Mesenchymal stem cell (in vitro differentiated cells and primary cell): ENCODE data around the gene C16orf95.

Source experiments
- DNase-seq: peaks from one replicate; pipeline ENCODE4 v3.0.0-alpha.2; 2013
- H2AFZ ChIP-seq: one replicate; pipeline ENCODE4 v1.6.1; 2013; ENCODE audit warnings: low read depth, mild to moderate bottlenecking, control low read depth, inconsistent platforms, low read length, moderate library complexity
- H2AK5ac ChIP-seq: 2 replicates; pipeline ENCODE4 v1.6.1; 2013; ENCODE audit warnings: low read length, moderate library complexity, mild to moderate bottlenecking, inconsistent platforms; ENCODE audit not compliant: severe bottlenecking
- H2BK120ac ChIP-seq: one replicate; pipeline ENCODE4 v1.6.1; 2013; ENCODE audit warnings: low read depth, mild to moderate bottlenecking, inconsistent platforms, low read length, moderate library complexity
- H2BK12ac ChIP-seq, 2 experiments: one replicate each; pipeline ENCODE4 v1.6.1; 2013; ENCODE audit warnings: inconsistent platforms in 2 of 2, low read length in 2 of 2, mild to moderate bottlenecking in 2 of 2, moderate library complexity in 2 of 2, control low read depth in 1 of 2
- H2BK15ac ChIP-seq: one replicate; pipeline ENCODE4 v1.6.1; 2013; ENCODE audit warnings: mild to moderate bottlenecking, low read depth, inconsistent platforms; ENCODE audit not compliant: poor library complexity, severe bottlenecking
- H2BK5ac ChIP-seq: 2 replicates; pipeline ENCODE4 v1.6.1; 2013; ENCODE audit warnings: low read depth, mild to moderate bottlenecking, low read length, control low read depth, inconsistent platforms; ENCODE audit not compliant: poor library complexity, severe bottlenecking
- H3K14ac ChIP-seq, 2 experiments: one replicate each; pipeline ENCODE4 v1.6.1; 2013; ENCODE audit warnings: inconsistent platforms in 2 of 2, low read length in 2 of 2, control low read depth in 1 of 2, mild to moderate bottlenecking in 1 of 2, moderate library complexity in 1 of 2
- H3K18ac ChIP-seq, 2 experiments: one replicate each; pipeline ENCODE4 v1.6.1; 2013; ENCODE audit warnings: inconsistent platforms in 2 of 2, low read length in 2 of 2, control low read depth in 1 of 2, low read depth in 1 of 2, mild to moderate bottlenecking in 1 of 2
- H3K23ac ChIP-seq, 2 experiments: one replicate each; pipeline ENCODE4 v1.6.1; 2013; ENCODE audit warnings: inconsistent platforms in 2 of 2, low read length in 2 of 2, mild to moderate bottlenecking in 2 of 2, moderate library complexity in 2 of 2, control low read depth in 1 of 2
- H3K27ac ChIP-seq: 2 replicates; pipeline ENCODE4 v1.5.1; 2013; ENCODE audit warnings: mild to moderate bottlenecking, moderate library complexity, low read length, control low read depth, inconsistent platforms; ENCODE audit not compliant: poor library complexity, severe bottlenecking
- H3K27me3 ChIP-seq, 2 experiments: 2 replicates each; pipeline versions ENCODE4 v1.6.1 to v1.7.0; 2013; ENCODE audit warnings: low read length in 2 of 2, mild to moderate bottlenecking in 2 of 2, moderate library complexity in 2 of 2, control low read depth in 1 of 2, inconsistent platforms in 1 of 2; ENCODE audit not compliant: control insufficient read depth in 1 of 2, insufficient read depth in 1 of 2
- H3K36me3 ChIP-seq, 2 experiments: 2 replicates each; pipeline versions ENCODE4 v1.6.1 to v1.7.0; 2013; ENCODE audit warnings: low read length in 2 of 2, control low read depth in 1 of 2, inconsistent platforms in 1 of 2, low read depth in 1 of 2, mild to moderate bottlenecking in 1 of 2; ENCODE audit not compliant: insufficient read depth in 2 of 2, control insufficient read depth in 1 of 2
- H3K4ac ChIP-seq, 2 experiments: one replicate each; pipeline ENCODE4 v1.6.1; 2013; ENCODE audit warnings: inconsistent platforms in 2 of 2, low read length in 2 of 2, mild to moderate bottlenecking in 2 of 2, moderate library complexity in 2 of 2, control low read depth in 1 of 2, low read depth in 1 of 2
- H3K4me1 ChIP-seq: 2 replicates; pipeline ENCODE4 v1.6.1; 2013; ENCODE audit warnings: low read depth, low read length, control low read depth; ENCODE audit not compliant: control insufficient read depth, insufficient read depth
- H3K4me2 ChIP-seq: 2 replicates; pipeline ENCODE4 v1.6.1; 2013; ENCODE audit warnings: low read length, mild to moderate bottlenecking, inconsistent platforms; ENCODE audit not compliant: poor library complexity, severe bottlenecking
- H3K4me3 ChIP-seq, 2 experiments: 2 replicates each; pipeline versions ENCODE4 v1.5.1 to v1.7.0; 2013; ENCODE audit warnings: low read length in 2 of 2, mild to moderate bottlenecking in 2 of 2, control low read depth in 1 of 2, low read depth in 1 of 2; ENCODE audit not compliant: insufficient read depth in 1 of 2
- H3K79me1 ChIP-seq: replicated peaks from 2 replicates; pipeline ENCODE4 v1.6.1; 2013; ENCODE audit warnings: mild to moderate bottlenecking, control low read depth, low read length, inconsistent platforms; ENCODE audit not compliant: poor library complexity, severe bottlenecking
- H3K9ac ChIP-seq: 2 replicates; pipeline ENCODE4 v1.7.0; 2013; ENCODE audit warnings: mild to moderate bottlenecking, low read length, moderate library complexity
- H3K9me3 ChIP-seq: 2 replicates; pipeline ENCODE4 v1.7.0; 2013; ENCODE audit warnings: mild to moderate bottlenecking, low read length; ENCODE audit not compliant: control insufficient read depth
- H4K8ac ChIP-seq: one replicate; pipeline ENCODE4 v1.6.1; 2013; ENCODE audit warnings: inconsistent platforms, mild to moderate bottlenecking, low read length, moderate library complexity
- H4K91ac ChIP-seq: one replicate; pipeline ENCODE4 v1.6.1; 2013; ENCODE audit warnings: mild to moderate bottlenecking, low read length, inconsistent platforms
- WGBS: methylation state at CpG from one replicate; pipeline ENCODE4 v1.1.7; 2013; ENCODE audit warnings: mixed read lengths; 5-methylcytosine and 5-hydroxymethylcytosine counted together

The C16orf95 gene

DNA sequence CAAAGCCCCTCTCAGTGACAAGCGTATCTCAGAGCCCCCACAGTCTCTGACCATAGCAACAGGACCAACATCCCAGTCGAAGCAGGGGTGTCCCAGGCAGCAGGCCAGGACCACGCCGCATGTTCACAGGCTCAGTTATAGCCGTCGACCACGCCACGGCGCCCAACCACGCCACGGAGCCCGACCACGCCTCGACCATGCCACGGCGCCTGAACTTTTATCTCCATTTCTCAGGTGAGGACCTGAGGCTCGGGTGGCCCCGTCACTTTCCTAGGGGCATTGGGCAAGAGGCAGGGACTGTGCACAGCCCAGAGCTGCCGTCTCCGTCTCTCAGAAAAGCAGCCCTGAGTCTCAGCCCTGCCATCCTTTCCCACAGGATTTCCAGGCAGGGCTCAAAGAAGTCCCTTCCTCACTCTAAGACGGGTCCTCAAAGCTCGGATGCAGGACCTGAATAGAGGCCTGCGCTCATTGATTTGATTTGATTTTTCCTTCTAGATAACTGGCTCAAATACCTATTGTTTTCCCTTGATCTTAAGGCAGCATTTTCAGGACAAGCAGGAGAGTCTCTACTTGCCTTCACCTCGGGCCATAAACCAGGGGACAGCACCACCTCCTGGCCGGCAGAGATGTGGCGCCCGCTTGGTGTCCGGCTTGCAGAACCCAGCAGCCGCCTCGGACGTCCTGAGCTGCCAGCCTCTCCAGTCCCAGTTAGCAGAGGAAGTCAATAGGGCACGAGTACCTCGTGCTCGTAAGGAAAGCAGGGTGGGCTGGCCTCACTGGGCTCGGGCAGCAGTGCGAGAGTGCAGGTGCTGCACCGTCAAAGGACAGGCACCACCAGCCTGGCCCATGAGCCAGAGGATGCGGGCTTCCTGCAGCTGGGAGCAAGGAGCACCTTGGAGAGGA lies 38.8 kb downstream of the C16orf95 start:
- peaks cover 0 to 5% of the 10 kb centered on the region in 2 experiments for H3K36me3 ChIP-seq
- H3K9ac ChIP-seq: no peak overlapping the region
- H3K23ac ChIP-seq: peak overlapping the region in 1 of 2 experiments; percentile 54
- DNase-seq: peak; percentile 70
- no peak overlapping the region for H2BK5ac ChIP-seq
- H3K18ac ChIP-seq: peak overlapping the region in 1 of 2 experiments; percentile 77
- no peak overlapping the region for H3K27ac ChIP-seq
- no peaks in the 10 kb centered on the region for H3K9me3 ChIP-seq
- H2AK5ac ChIP-seq: peak overlapping the region; percentile 57
- no peak overlapping the region for H3K4ac ChIP-seq
- peaks cover 4 to 16% of the 10 kb centered on the region in 2 experiments for H3K27me3 ChIP-seq
- H3K4me3 ChIP-seq: no peak overlapping the region
- 56% methylated on average over 38 of the region's 38 CpGs for WGBS
- peak overlapping the region in 1 of 2 experiments; percentile 61 for H2BK12ac ChIP-seq
- H2BK120ac ChIP-seq: no peak overlapping the region
- H3K4me2 ChIP-seq: peak overlapping the region; percentile 52
- no peak overlapping the region for H2AFZ ChIP-seq
- H4K91ac ChIP-seq: peak overlapping the region; percentile 40
- peak overlapping the region in 1 of 2 experiments; percentile 94 for H3K14ac ChIP-seq
- peaks cover 9% of the 10 kb centered on the region for H3K4me1 ChIP-seq
- no peak overlapping the region for H4K8ac ChIP-seq
- H3K79me1 ChIP-seq: no peaks in the 10 kb centered on the region
- H2BK15ac ChIP-seq: no peak overlapping the region

DNA sequence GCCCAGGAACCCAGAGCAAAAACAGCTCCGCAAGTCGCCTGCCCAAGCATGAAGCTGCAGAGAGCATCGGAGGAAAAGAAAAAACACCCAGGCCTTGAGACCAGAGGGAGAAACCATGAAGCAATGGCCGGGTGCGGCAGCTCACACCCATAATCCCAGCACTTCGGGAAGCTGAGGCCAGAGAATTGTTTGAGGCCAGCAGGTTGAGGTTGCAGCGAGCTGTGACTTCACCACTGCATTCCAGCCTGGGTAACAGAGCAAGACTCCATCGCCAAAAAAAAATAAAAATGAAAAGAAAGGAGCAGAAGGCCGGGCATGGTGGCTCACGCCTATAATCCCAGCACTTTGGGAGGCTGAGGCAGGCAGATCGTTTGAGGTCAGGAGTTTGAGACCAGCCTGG lies 40.3 kb downstream of the C16orf95 start:
- WGBS: 93% methylated on average over 11 of the region's 11 CpGs
- Histone ChIP-seq H3K4me3 (no peak overlapping the region), H2BK120ac (no peak overlapping the region), H4K8ac (no peak overlapping the region), H2BK15ac (no peak overlapping the region), H3K4ac (no peak overlapping the region), H2AK5ac (no peak overlapping the region), H3K27ac (no peak overlapping the region), H3K9ac (no peak overlapping the region), H3K9me3 (no peaks in the 10 kb centered on the region), H4K91ac (no peak overlapping the region), H3K14ac (no peak overlapping the region), H3K27me3 (peaks cover 4 to 16% of the 10 kb centered on the region in 2 experiments), H2BK5ac (no peak overlapping the region), H3K36me3 (peaks cover 0 to 5% of the 10 kb centered on the region in 2 experiments), H2AFZ (no peak overlapping the region), H3K4me1 (peaks cover 9% of the 10 kb centered on the region), H3K4me2 (no peak overlapping the region), H3K18ac (no peak overlapping the region), H3K79me1 (no peaks in the 10 kb centered on the region), H2BK12ac (no peak overlapping the region), H3K23ac (no peak overlapping the region)
- no peak for DNase-seq

DNA sequence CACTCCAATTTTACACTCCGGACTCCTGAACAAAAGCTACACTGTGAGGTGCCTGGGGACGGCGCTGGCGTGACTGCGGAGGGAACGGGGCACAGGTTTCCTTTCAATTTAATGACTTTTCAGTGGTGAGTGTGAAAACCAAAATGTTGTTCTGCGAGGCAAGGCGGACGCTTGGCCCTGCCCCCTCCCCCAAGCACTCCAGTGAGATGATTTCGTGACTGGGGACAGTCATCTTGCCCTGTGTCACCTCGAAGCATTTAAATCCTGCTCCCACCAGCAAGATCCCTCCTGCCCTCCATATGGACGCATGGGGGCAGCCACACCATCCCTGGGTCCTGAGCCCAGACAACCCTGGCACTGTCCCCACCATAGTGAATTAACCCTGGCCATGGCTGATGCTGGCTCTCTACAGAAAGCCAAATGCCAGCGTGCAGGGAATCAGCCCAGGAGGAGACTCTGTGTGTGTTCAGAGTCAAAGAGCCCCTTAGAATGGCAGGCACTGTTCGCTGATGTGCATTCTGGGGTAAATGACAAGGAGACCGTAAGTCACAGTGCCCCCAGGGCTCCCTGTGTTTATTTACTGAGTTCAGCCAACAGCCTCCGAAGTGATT lies 41.0 kb downstream of the C16orf95 start:
- Histone ChIP-seq H3K27ac (no peak overlapping the region), H3K9me3 (no peaks in the 10 kb centered on the region), H3K36me3 (peaks cover 0 to 5% of the 10 kb centered on the region in 2 experiments), H3K4me3 (no peak overlapping the region), H2BK5ac (no peak overlapping the region), H3K18ac (peak overlapping the region in 1 of 2 experiments; percentile 11), H3K79me1 (no peaks in the 10 kb centered on the region), H4K91ac (no peak overlapping the region), H3K4me2 (no peak overlapping the region), H2BK12ac (no peak overlapping the region), H3K4me1 (peaks cover 9% of the 10 kb centered on the region), H2AFZ (no peak overlapping the region), H2BK15ac (no peak overlapping the region), H2AK5ac (peak overlapping the region; percentile 46), H3K27me3 (peaks cover 4 to 16% of the 10 kb centered on the region in 2 experiments), H3K9ac (no peak overlapping the region), H3K14ac (peak overlapping the region in 1 of 2 experiments; percentile 11), H3K23ac (no peak overlapping the region), H4K8ac (peak overlapping the region; percentile 5), H3K4ac (no peak overlapping the region), H2BK120ac (no peak overlapping the region)
- 80% methylated on average over 16 of the region's 16 CpGs for WGBS
- no peak for DNase-seq

DNA sequence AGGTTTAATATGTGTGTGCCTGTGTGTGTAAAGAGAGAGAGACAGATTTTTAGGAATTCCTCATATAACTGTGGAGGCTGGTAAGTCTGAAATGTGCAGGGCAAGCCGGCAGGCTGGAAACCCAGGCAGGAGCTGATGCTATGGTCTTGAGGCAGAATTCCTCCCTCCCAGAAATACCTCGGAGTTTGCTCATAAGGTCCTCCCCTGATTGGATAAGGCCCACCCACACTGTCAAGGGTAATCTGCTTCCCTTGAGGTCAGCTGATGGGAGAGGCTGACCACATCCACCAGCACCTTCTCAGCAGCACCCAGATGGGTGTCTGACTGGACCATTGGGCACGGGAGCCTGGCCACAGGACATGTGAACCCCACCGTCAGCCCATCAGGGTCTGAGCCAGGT lies 42.4 kb downstream of the C16orf95 start:
- peaks cover 9% of the 10 kb centered on the region for H3K4me1 ChIP-seq

More for the DNA sequence above, 42.4 kb downstream of the C16orf95 start:
- Histone ChIP-seq H3K9me3 (no peaks in the 10 kb centered on the region), H3K18ac (no peak overlapping the region), H4K8ac (no peak overlapping the region), H3K14ac (peak overlapping the region in 1 of 2 experiments; percentile 69), H2BK12ac (no peak overlapping the region), H3K4me2 (no peak overlapping the region), H2BK5ac (no peak overlapping the region), H3K27me3 (peaks cover 4 to 16% of the 10 kb centered on the region in 2 experiments), H2AK5ac (no peak overlapping the region), H3K23ac (no peak overlapping the region), H3K27ac (no peak overlapping the region), H3K9ac (no peak overlapping the region), H3K36me3 (no peaks in the 10 kb centered on the region), H2BK120ac (no peak overlapping the region), H3K4me3 (no peak overlapping the region), H3K79me1 (no peaks in the 10 kb centered on the region), H2BK15ac (no peak overlapping the region), H3K4ac (no peak overlapping the region), H2AFZ (no peak overlapping the region), H4K91ac (no peak overlapping the region)
- DNase-seq: no peak
- WGBS: 80% methylated on average over 4 of the region's 4 CpGs
